ENCODE measurements around the gene APBA2. TPM values are rescaled to one million over a fixed set of nuclear protein-coding genes. Genes with fewer than 3 reads are reported as not detected.

The APBA2 gene
- total RNA-seq, 4 donors from 2014 or later = 7.7 to 14.4 (median 11.6) TPM

DNA sequence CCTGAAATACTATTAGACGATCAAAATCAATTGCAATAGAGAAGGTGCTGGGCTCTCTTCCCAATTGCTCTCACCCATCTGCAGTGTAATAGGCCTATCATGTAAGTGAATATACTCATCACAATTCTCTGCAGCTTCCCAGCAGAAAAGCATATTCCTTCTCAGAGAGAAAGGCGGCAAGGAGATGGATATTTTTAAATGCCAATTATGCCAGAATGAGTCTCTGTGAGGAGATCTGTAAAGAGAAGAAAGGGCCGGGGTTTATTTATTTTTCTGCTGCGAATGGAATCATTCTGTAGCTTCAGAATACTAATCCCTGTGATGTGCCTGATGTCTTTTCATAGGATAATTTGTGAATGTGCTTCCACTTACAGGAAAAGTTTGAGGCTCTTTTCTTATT, 112.0 kb downstream of the APBA2 start:
- Histone ChIP-seq H3K27me3 (no peaks in the 10 kb centered on the region), H3K9me3 (no peaks in the 10 kb centered on the region), H3K27ac (no peak overlapping the region), H3K4me3 (replicated peaks in 1 of 3) (no peak overlapping the region), H3K36me3 (no peaks in the 10 kb centered on the region), H3K4me1 (no peaks in the 10 kb centered on the region)
- no peak for DNase-seq
- 94 to 96% methylated on average over 4 of the region's 4 CpGs for WGBS, 2 donors
- intact Hi-C loops (cut with DNase I) = no loop called here
- TF ChIP-seq POLR2A (IDR thresholded peaks at IDR 0.05) = no peak
- TF ChIP-seq, protein P1, sequence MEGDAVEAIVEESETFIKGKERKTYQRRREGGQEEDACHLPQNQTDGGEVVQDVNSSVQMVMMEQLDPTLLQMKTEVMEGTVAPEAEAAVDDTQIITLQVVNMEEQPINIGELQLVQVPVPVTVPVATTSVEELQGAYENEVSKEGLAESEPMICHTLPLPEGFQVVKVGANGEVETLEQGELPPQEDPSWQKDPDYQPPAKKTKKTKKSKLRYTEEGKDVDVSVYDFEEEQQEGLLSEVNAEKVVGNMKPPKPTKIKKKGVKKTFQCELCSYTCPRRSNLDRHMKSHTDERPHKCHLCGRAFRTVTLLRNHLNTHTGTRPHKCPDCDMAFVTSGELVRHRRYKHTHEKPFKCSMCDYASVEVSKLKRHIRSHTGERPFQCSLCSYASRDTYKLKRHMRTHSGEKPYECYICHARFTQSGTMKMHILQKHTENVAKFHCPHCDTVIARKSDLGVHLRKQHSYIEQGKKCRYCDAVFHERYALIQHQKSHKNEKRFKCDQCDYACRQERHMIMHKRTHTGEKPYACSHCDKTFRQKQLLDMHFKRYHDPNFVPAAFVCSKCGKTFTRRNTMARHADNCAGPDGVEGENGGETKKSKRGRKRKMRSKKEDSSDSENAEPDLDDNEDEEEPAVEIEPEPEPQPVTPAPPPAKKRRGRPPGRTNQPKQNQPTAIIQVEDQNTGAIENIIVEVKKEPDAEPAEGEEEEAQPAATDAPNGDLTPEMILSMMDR (IDR thresholded peaks at IDR 0.05) = no peak

DNA sequence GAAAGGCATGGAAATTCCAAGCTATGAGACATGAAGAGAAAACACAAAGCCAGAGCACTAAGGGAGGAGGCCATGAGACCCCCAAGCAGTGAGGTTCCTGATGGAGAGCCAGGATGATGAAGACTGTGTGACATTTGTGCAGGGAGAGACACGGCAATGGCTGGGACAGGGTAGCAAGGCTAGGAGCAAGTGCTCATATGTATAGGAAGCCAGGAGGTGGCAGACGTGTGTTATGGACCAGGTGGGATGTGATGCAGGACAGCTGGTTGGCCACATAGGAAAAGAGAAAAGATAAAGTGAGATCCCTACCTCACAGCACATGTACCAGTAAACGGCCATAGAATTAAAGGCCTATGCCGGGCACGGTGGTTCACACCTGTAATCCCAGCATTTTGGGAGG, 112.7 kb downstream of the APBA2 start:
- Histone ChIP-seq H3K4me3 (replicated peaks in 1 of 3) (no peak overlapping the region), H3K27ac (no peak overlapping the region), H3K9me3 (no peaks in the 10 kb centered on the region), H3K4me1 (no peaks in the 10 kb centered on the region), H3K36me3 (no peaks in the 10 kb centered on the region), H3K27me3 (no peaks in the 10 kb centered on the region)
- WGBS, 2 donors = 93 to 96% methylated on average over 5 of the region's 5 CpGs
- intact Hi-C loops (cut with DNase I) = no loop called here
- no peak for DNase-seq
- TF ChIP-seq POLR2A (IDR thresholded peaks at IDR 0.05) = no peak
- TF ChIP-seq, protein P1 (IDR thresholded peaks at IDR 0.05) = no peak

DNA sequence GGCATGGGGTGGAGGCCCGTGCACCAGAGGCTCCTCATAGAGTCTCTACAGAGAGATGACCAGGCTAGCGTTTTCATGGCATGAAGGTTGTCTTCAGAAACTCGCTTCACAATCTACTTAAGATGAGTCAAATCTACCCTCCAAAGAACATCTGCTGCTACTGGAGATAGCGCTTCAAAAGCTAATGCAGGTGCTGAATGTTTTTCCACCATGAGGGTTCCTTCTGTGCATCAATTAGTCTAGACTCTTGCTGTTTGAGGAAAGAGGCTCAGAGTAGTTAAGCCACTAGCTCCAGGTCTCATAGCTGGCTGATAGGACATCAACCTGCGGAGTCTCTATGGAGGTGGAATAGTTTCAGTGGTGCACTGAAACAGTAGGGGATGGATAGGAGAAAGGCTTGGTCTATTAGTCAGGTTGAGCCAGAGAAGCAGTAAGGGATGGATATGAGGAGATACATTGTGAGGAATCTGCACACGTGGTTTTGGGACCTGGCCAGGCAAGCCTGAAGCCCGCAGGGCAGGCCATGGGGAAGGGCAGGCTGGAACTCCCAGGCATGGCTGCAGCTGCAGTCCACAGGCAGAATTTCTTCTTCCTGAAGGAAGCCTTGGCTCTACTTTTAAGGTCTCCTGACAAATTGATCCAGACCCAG, 117.5 kb downstream of the APBA2 start:
- intact Hi-C loops (cut with DNase I) = no loop called here

DNA sequence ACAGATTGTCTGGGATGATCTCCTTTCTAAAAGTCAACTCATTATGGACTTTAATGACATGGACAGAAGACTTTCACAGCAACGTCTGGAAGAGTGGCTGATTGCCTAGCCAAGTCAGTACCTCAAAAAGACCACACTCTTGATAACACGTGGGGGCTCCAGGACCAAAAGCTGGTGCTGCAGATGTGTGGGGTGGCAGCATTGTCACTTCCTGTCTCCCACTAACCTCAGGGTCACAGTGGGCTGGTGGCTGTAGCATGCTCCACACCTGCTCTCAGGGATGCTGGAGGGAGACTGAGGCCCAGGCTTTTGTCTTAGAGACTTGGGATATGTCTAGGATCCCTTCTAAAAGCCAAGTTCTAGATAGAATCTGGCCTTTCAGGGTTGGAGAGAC, 118.1 kb downstream of the APBA2 start:
- DNase-seq = no peak
- no peak for TF ChIP-seq POLR2A (IDR thresholded peaks at IDR 0.05)
- TF ChIP-seq, protein P1 (IDR thresholded peaks at IDR 0.05) = no peak
- intact Hi-C loops (cut with DNase I) = no loop called here
- Histone ChIP-seq H3K4me1 (no peaks in the 10 kb centered on the region), H3K9me3 (no peaks in the 10 kb centered on the region), H3K27me3 (no peaks in the 10 kb centered on the region), H3K36me3 (no peaks in the 10 kb centered on the region), H3K4me3 (replicated peaks in 1 of 3) (no peak overlapping the region), H3K27ac (no peak overlapping the region)
- WGBS, 2 donors = 84 to 100% methylated on average over 2 of the region's 2 CpGs

More for the DNA sequence above, 117.5 kb downstream of the APBA2 start:
- WGBS, 2 donors = 90 to 93% methylated on average over 7 of the region's 7 CpGs
- Histone ChIP-seq H3K4me3 (replicated peaks in 1 of 3) (no peak overlapping the region), H3K9me3 (no peaks in the 10 kb centered on the region), H3K4me1 (no peaks in the 10 kb centered on the region), H3K36me3 (no peaks in the 10 kb centered on the region), H3K27me3 (no peaks in the 10 kb centered on the region), H3K27ac (no peak overlapping the region)
- no peak for TF ChIP-seq POLR2A (IDR thresholded peaks at IDR 0.05)
- TF ChIP-seq, protein P1 (IDR thresholded peaks at IDR 0.05) = no peak
- no peak for DNase-seq

DNA sequence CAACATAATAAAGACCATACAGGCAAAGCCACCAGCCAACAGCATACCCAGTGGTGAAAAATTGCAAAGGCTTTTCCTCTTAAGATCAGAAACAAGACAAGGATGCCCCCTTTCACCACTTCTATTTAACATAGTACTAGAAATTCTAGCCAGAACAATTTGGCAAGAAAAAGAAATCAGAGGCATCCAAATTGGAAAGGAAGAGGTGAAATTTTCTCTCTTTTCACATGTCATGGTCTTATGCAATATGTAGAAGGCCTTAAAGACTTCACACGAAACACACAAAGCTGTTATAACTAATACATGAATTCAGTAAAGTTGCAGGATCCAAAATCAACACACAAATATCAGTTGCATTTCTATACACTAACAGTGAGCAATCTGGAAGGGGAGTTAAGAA, 120.2 kb downstream of the APBA2 start:
- no peaks in the 10 kb centered on the region for H3K9me3 ChIP-seq
- H3K4me1 ChIP-seq = no peaks in the 10 kb centered on the region
- no peaks in the 10 kb centered on the region for H3K36me3 ChIP-seq
- no peaks in the 10 kb centered on the region for H3K27me3 ChIP-seq
- TF ChIP-seq, protein P1 (IDR thresholded peaks at IDR 0.05) = no peak
- TF ChIP-seq POLR2A (IDR thresholded peaks at IDR 0.05) = no peak
- no peak for DNase-seq
- H3K4me3 ChIP-seq (replicated peaks in 1 of 3) = no peak overlapping the region
- intact Hi-C loops (cut with DNase I) = no loop called here
- 89 to 92% methylated on average over 1 of the region's 1 CpG for WGBS, 2 donors
- no peak overlapping the region for H3K27ac ChIP-seq
